GM12878 (cell line): ENCODE data around the gene UBC.

Experiments
- CBX5 ChIP-seq: sonication (generic); IDR thresholded peaks from 2 replicates; pipeline ENCODE4 v1.6.1; 2016; ENCODE audit warnings: low read depth, moderate library complexity, mild to moderate bottlenecking, inconsistent platforms
- CTCF ChIP-seq, 3 experiments: IDR thresholded peaks in 2 of 3; conservative IDR thresholded peaks in 1 of 3; 2 replicates each; pipeline ENCODE4 v1.5.1; 2011; ENCODE audit warnings: low read depth in 3 of 3, low read length in 3 of 3, mild to moderate bottlenecking in 3 of 3, control low read depth in 2 of 3, moderate library complexity in 2 of 3, inconsistent platforms in 1 of 3, mixed read lengths in 1 of 3; ENCODE audit not compliant: control insufficient read depth in 2 of 3, insufficient read depth in 1 of 3; ENCODE audit errors: extremely low read depth in 1 of 3
- EZH2 ChIP-seq: IDR thresholded peaks from 2 replicates; pipeline ENCODE4 v1.6.1; 2012; ENCODE audit warnings: low read depth, mild to moderate bottlenecking, control low read depth, inconsistent platforms, low read length, borderline replicate concordance; ENCODE audit not compliant: control insufficient read depth
- IKZF2 ChIP-seq, 2 experiments: fragments of 450-650 bp; IDR thresholded peaks; 2 replicates each; pipeline ENCODE4 v1.6.1; 2017; ENCODE audit warnings: mild to moderate bottlenecking in 2 of 2, moderate library complexity in 2 of 2
- MEF2A ChIP-seq: IDR thresholded peaks from 2 replicates; pipeline ENCODE4 v1.6.1; 2011; ENCODE audit warnings: low read depth, mild to moderate bottlenecking, low read length, moderate library complexity; ENCODE audit not compliant: insufficient read depth
- POLR2AphosphoS5 ChIP-seq: IDR thresholded peaks from 2 replicates; pipeline ENCODE4 v1.6.1; 2011; ENCODE audit warnings: mild to moderate bottlenecking, low read length, inconsistent platforms
- RB1 ChIP-seq: fragments of 450-650 bp; formaldehyde crosslinking; IDR thresholded peaks from 2 replicates; pipeline ENCODE4 v1.6.1; 2017; ENCODE audit warnings: mild to moderate bottlenecking, borderline replicate concordance
- REST ChIP-seq: IDR thresholded peaks from 2 replicates; pipeline ENCODE4 v1.6.1; 2012; ENCODE audit warnings: mild to moderate bottlenecking, low read depth, low read length
- SMAD1 ChIP-seq: fragments of 450-650 bp; IDR thresholded peaks from 2 replicates; pipeline ENCODE4 v1.6.1; 2018; ENCODE audit warnings: mild to moderate bottlenecking, low read depth; ENCODE audit not compliant: partially characterized antibody
- TCF7 ChIP-seq: IDR thresholded peaks from 2 replicates; pipeline ENCODE4 v1.6.1; 2014; ENCODE audit warnings: antibody characterized with exemption, borderline replicate concordance
- ZNF274 ChIP-seq: IDR thresholded peaks from one replicate; pipeline ENCODE4 v1.8.0; 2011; ENCODE audit not compliant: insufficient read length, insufficient read depth

- TF ChIP-seq IKZF2 (IDR thresholded peaks at IDR 0.05) (no peak), POLR2AphosphoS5 (no peak), CTCF (IDR thresholded peaks at IDR 0.05 in 2 of 3, conservative IDR thresholded peaks at IDR 0.05 in 1 of 3; ENCODE audit: control insufficient read depth in 2 of 3, extremely low read depth in 1 of 3, insufficient read depth in 1 of 3, low read depth in 3 of 3, low read length in 3 of 3) (no peak), RB1 (no peak), ZNF274 (no peak), EZH2 (no peak), MEF2A (no peak), CBX5 (no peak), SMAD1 (no peak), TCF7 (no peak), REST (no peak)
Measured at GRCh38 chr12:124940143-124940392, 25.6 kb upstream of the UBC start.
